Testis (tissue), 3 donors: ENCODE measurements around the gene APOBEC2. TPM values are rescaled to one million over a fixed set of nuclear protein-coding genes. Genes with fewer than 3 reads are reported as not detected.

ENCODE experiments used
- DNase-seq: peaks from one replicate; pipeline ENCODE4 v3.0.0-alpha.2; 2019
- H3K27ac ChIP-seq, 2 donors: fragments of 200-600 bp; sonication (generic); one replicate each; pipeline ENCODE4 v1.5.1; 2019
- H3K27me3 ChIP-seq: fragments of 200-600 bp; sonication (generic); one replicate; pipeline ENCODE4 v1.5.1; 2019
- H3K36me3 ChIP-seq: fragments of 200-600 bp; sonication (generic); one replicate; pipeline ENCODE4 v1.5.1; 2017; ENCODE audit warnings: low read depth; ENCODE audit errors: missing control alignments
- H3K4me1 ChIP-seq: fragments of 200-600 bp; sonication (generic); one replicate; pipeline ENCODE4 v1.5.1; 2019
- H3K4me3 ChIP-seq, 2 donors: fragments of 200-600 bp; sonication (generic); one replicate each; pipeline ENCODE4 v1.5.1; 2017 to 2019
- H3K9me3 ChIP-seq: fragments of 200-600 bp; sonication (generic); one replicate; pipeline ENCODE4 v1.5.1; 2017
- CTCF ChIP-seq, 3 experiments: fragments of 450-650 bp in 2 of 3; fragments of 200-600 bp in 1 of 3; sonication (generic) in 1 of 3; IDR thresholded peaks; one replicate each; pipeline ENCODE4 v1.5.1; 2016 to 2019; ENCODE audit warnings: antibody characterized with exemption in 3 of 3, mild to moderate bottlenecking in 2 of 3, moderate library complexity in 1 of 3
- POLR2A ChIP-seq: fragments of 450-650 bp; IDR thresholded peaks from one replicate; pipeline ENCODE4 v1.6.1; 2017; ENCODE audit warnings: antibody characterized with exemption, mild to moderate bottlenecking, moderate library complexity
- WGBS, 2 donors: methylation state at CpG; one replicate each; pipeline ENCODE4 v1.1.5; 2018; 5-methylcytosine and 5-hydroxymethylcytosine counted together
- intact Hi-C: fragments of 100-400 bp; cut with DNase I; formaldehyde crosslinking; loops from one replicate; pipeline ENCODE4 v1.15.1; 2023; ENCODE audit warnings: low total_unique reads
- polyA plus RNA-seq: library from polyadenylated mRNA; stranded (reverse); fragments of 350-450 nt; fragmentation: Illumina TruSeq; extraction: RNeasy Lipid Tissue Mini Kit (QIAGEN cat#74804); gene quantifications from one replicate; pipeline ENCODE4 v1.2.3, GENCODE V29; 2014; ENCODE audit warnings: low read depth, low replicate concordance; ENCODE audit not compliant: insufficient read depth
- total RNA-seq, 2 donors: library from RNA; depleted of rRNA; stranded (reverse); fragments of >200 nt; gene quantifications; one replicate each; pipeline ENCODE4 v1.2.3, GENCODE V29; 2016

The APOBEC2 gene
- total and polyA plus RNA-seq, 3 donors from 2014 or later = 0.87 to 8.5 (median 1.2) TPM

- H3K9me3 ChIP-seq = no peaks in the 10 kb centered on the region
- H3K27me3 ChIP-seq = no peaks in the 10 kb centered on the region
- no peak for DNase-seq
- TF ChIP-seq CTCF (IDR thresholded peaks at IDR 0.05) (no peak), POLR2A (no peak)
- no peaks in the 10 kb centered on the region for H3K4me1 ChIP-seq
- no peak overlapping the region for H3K27ac ChIP-seq
- no peak overlapping the region for H3K4me3 ChIP-seq
- no peaks in the 10 kb centered on the region for H3K36me3 ChIP-seq
- WGBS, 2 donors = 79 to 82% methylated on average over 5 of the region's 5 CpGs
- intact Hi-C loops = no loop called here
These were observed 1.1 kb upstream of the APOBEC2 start for GRCh38 chr6:41051873-41052272.

- DNase-seq = no peak
- intact Hi-C loops = no loop called here
- no peak for TF ChIP-seq POLR2A
- no peak for TF ChIP-seq CTCF (IDR thresholded peaks at IDR 0.05)
- no peaks in the 10 kb centered on the region for H3K9me3 ChIP-seq
- H3K4me3 ChIP-seq = no peak overlapping the region
- no peak overlapping the region for H3K27ac ChIP-seq
- H3K27me3 ChIP-seq = no peaks in the 10 kb centered on the region
- no peaks in the 10 kb centered on the region for H3K4me1 ChIP-seq
- 94 to 95% methylated on average over 3 of the region's 3 CpGs for WGBS, 2 donors
- H3K36me3 ChIP-seq = no peaks in the 10 kb centered on the region
These were observed 1.5 kb downstream of the APOBEC2 start for GRCh38 chr6:41054511-41054910.

GRCh38 chr6:41055149-41055548 lies 2.1 kb downstream of the APOBEC2 start:
- no peak for TF ChIP-seq CTCF (IDR thresholded peaks at IDR 0.05)
- no peak for TF ChIP-seq POLR2A
- intact Hi-C loops = no loop called here
- Histone ChIP-seq H3K9me3 (no peaks in the 10 kb centered on the region), H3K27me3 (no peaks in the 10 kb centered on the region), H3K4me1 (no peaks in the 10 kb centered on the region), H3K27ac (no peak overlapping the region), H3K36me3 (no peaks in the 10 kb centered on the region), H3K4me3 (no peak overlapping the region)
- no peak for DNase-seq
- 53 to 70% methylated on average over 3 of the region's 3 CpGs for WGBS, 2 donors

GRCh38 chr6:41056768-41057490 lies 3.9 kb downstream of the APOBEC2 start:
- H3K9me3 ChIP-seq = no peaks in the 10 kb centered on the region
- H3K27me3 ChIP-seq = no peaks in the 10 kb centered on the region
- H3K4me3 ChIP-seq = no peak overlapping the region
- TF ChIP-seq CTCF (IDR thresholded peaks at IDR 0.05) (no peak), POLR2A (no peak)
- H3K36me3 ChIP-seq = no peaks in the 10 kb centered on the region
- no peak for DNase-seq
- no peaks in the 10 kb centered on the region for H3K4me1 ChIP-seq
- WGBS, 2 donors = 85 to 87% methylated on average over 6 of the region's 6 CpGs
- H3K27ac ChIP-seq = no peak overlapping the region
- intact Hi-C loops = no loop called here

- H3K9me3 ChIP-seq = no peaks in the 10 kb centered on the region
- H3K4me3 ChIP-seq = no peak overlapping the region
- no peaks in the 10 kb centered on the region for H3K4me1 ChIP-seq
- intact Hi-C loops = no loop called here
- 74 to 80% methylated on average over 2 of the region's 2 CpGs for WGBS, 2 donors
- H3K36me3 ChIP-seq = no peaks in the 10 kb centered on the region
- H3K27ac ChIP-seq = no peak overlapping the region
- no peak for TF ChIP-seq CTCF (IDR thresholded peaks at IDR 0.05)
- TF ChIP-seq POLR2A = no peak
- DNase-seq = no peak
- no peaks in the 10 kb centered on the region for H3K27me3 ChIP-seq
These were observed 5.8 kb downstream of the APOBEC2 start for GRCh38 chr6:41058783-41059181.
